LNCAP (cell line): ENCODE results near the gene RASA4B.

Experiments
- CTCF ChIP-seq: fragments of 450-650 bp; IDR thresholded peaks from 2 replicates; pipeline ENCODE4 v1.5.1; 2017; ENCODE audit warnings: mild to moderate bottlenecking

Gene RASA4B

DNA sequence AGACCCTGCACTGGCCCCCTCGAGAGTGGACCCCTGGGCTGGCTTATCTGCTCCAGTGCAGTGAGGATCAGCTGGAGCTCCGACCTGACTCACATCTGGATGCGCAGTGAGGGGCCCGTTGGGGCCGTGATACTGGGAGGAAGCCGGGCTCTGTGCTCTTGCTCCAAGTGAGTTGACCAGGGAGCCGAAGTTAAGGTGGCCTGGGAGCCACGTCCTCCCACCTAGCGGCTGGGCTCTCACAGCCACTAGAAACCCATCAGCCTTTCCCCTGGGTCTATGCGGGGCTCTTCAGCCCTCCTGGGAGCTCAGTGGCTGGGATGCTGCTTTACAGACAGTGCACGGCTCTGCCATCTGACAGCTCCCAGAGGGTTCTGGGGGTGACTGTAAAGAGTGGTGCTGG is 62.0 kb downstream of the RASA4B start:
- no peak for TF ChIP-seq CTCF

GRCh38 chr7:102454468-102454867 is 63.1 kb downstream of the RASA4B start:
- no peak for TF ChIP-seq CTCF

DNA sequence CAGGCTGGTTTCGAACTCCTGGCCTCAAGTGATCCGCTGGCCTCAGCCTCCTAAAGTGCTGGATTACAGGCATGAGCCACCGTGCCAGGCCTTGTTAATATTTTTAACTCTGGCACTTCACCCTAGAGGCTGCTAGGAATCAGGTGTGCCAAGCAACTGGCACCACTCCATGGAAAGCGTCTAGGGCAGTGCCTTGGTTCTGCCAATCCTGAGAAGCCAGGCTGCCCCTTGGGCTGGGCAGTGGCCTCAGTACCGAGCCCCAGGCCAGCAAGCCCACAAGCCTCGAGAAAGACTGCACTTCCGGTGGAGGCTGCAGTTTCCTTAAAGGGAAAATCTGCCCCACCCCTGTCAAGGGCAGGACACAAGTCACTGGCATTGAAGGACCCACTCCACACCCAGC is 64.3 kb downstream of the RASA4B start:
- no peak for TF ChIP-seq CTCF

DNA sequence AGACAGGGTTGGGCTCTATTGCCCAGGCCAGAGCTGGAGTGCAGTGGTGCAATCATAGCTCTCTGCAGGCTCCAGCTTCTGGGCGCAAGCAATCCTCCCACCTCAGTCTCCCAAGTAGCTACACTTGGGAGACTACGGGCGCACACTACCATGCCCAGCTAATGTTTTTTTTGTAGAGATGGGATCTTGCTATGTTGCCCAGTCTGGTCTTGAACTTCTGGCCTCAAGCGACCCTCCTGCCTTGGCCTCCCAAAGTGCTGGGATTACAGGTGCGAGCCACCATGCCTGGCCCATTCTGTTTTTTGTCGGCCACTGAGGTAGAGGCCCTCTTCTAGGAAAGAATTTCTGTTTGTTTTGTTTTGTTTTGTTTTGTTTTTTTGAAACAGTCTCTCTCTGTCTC is 65.1 kb downstream of the RASA4B start:
- no peak for TF ChIP-seq CTCF

GRCh38 chr7:102451371-102452054 is 66.1 kb downstream of the RASA4B start:
- no peak for TF ChIP-seq CTCF

- no peak for TF ChIP-seq CTCF
Observed at GRCh38 chr7:102450242-102450641, 67.3 kb downstream of the RASA4B start.

GRCh38 chr7:102449136-102449535 is 68.4 kb downstream of the RASA4B start:
- TF ChIP-seq CTCF: no peak

- no peak for TF ChIP-seq CTCF
Observed at GRCh38 chr7:102447311-102447710, 70.3 kb downstream of the RASA4B start.
